Colonic mucosa (tissue), 4 donors: ENCODE measurements around the gene ECHDC1. TPM values are rescaled to one million over a fixed set of nuclear protein-coding genes. Genes with fewer than 3 reads are reported as not detected.

Source experiments
- DNase-seq: peaks from one replicate; pipeline ENCODE4 v3.0.0-alpha.2; 2020
- H3K27ac ChIP-seq: fragments of 200-600 bp; one replicate; pipeline ENCODE4 v1.8.0; 2021
- H3K27me3 ChIP-seq: fragments of 200-600 bp; one replicate; pipeline ENCODE4 v1.8.0; 2021
- H3K36me3 ChIP-seq: fragments of 200-600 bp; one replicate; pipeline ENCODE4 v1.8.0; 2021
- H3K4me1 ChIP-seq: fragments of 200-600 bp; one replicate; pipeline ENCODE4 v1.8.0; 2021; ENCODE audit warnings: mild to moderate bottlenecking
- H3K4me3 ChIP-seq: fragments of 200-600 bp; one replicate; pipeline ENCODE4 v1.8.0; 2021
- H3K9ac ChIP-seq, 2 donors: one replicate each; pipeline ENCODE4 v1.7.0; 2013; ENCODE audit warnings: control low read depth in 2 of 2, low read depth in 2 of 2, low read length in 2 of 2
- H3K9me3 ChIP-seq: fragments of 200-600 bp; one replicate; pipeline ENCODE4 v1.8.0; 2021
- intact Hi-C: fragments of 100-400 bp; cut with DNase I; formaldehyde crosslinking; loops from one replicate; pipeline ENCODE4 v1.14.1; 2022
- total RNA-seq, 2 donors: library from RNA; stranded (reverse); fragmentation: NEBNext Ultra II Directional in 1 of 2; extraction: Animal tissue kit (Norgen Biotek cat#: 25700) in 1 of 2; gene quantifications; one replicate each; pipeline ENCODE4 v1.2.1, GENCODE V29; 2021
- TF ChIP-seq, protein P1 (sequence below): fragments of 200-600 bp; IDR thresholded peaks from one replicate; pipeline ENCODE4 v1.8.0; 2022; ENCODE audit warnings: antibody characterized with exemption, mild to moderate bottlenecking
- donor health status: healthy.
- donor health status: DM: no; HTN: no; CAD: no.
- donor health status: DM: no; HTN: no; CAD: no.

The ECHDC1 gene
- total RNA-seq, 2 donors from 2014 or later, result 56.1 to 111 TPM

DNA sequence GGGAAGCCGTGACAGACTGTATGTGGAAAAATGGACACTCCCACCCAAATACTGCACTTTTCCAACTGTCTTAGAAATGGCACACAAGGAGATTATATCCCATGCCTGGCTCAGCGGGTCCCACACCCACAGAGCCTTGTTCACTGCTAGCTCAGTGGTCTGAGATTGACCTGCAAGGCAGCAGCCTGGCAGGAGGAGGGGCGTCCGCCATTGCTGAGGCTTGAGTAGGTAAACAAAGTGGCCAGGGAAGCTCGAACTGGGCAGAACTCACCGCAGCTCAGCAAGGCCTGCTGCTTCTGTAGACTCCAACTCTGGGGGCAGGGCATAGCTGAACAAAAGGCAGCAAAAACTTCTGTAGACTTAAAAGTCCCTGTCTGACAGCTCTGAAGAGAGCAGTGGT lies 88.1 kb downstream of the ECHDC1 start:
- no peaks in the 10 kb centered on the region for H3K9me3 ChIP-seq
- DNase-seq, result no peak
- intact Hi-C loops, result no loop called here
- H3K36me3 ChIP-seq, result no peaks in the 10 kb centered on the region
- H3K27ac ChIP-seq, result no peak overlapping the region
- no peak overlapping the region for H3K9ac ChIP-seq
- TF ChIP-seq, protein P1, sequence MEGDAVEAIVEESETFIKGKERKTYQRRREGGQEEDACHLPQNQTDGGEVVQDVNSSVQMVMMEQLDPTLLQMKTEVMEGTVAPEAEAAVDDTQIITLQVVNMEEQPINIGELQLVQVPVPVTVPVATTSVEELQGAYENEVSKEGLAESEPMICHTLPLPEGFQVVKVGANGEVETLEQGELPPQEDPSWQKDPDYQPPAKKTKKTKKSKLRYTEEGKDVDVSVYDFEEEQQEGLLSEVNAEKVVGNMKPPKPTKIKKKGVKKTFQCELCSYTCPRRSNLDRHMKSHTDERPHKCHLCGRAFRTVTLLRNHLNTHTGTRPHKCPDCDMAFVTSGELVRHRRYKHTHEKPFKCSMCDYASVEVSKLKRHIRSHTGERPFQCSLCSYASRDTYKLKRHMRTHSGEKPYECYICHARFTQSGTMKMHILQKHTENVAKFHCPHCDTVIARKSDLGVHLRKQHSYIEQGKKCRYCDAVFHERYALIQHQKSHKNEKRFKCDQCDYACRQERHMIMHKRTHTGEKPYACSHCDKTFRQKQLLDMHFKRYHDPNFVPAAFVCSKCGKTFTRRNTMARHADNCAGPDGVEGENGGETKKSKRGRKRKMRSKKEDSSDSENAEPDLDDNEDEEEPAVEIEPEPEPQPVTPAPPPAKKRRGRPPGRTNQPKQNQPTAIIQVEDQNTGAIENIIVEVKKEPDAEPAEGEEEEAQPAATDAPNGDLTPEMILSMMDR, result no peak
- no peaks in the 10 kb centered on the region for H3K4me1 ChIP-seq
- no peak overlapping the region for H3K4me3 ChIP-seq
- no peaks in the 10 kb centered on the region for H3K27me3 ChIP-seq

DNA sequence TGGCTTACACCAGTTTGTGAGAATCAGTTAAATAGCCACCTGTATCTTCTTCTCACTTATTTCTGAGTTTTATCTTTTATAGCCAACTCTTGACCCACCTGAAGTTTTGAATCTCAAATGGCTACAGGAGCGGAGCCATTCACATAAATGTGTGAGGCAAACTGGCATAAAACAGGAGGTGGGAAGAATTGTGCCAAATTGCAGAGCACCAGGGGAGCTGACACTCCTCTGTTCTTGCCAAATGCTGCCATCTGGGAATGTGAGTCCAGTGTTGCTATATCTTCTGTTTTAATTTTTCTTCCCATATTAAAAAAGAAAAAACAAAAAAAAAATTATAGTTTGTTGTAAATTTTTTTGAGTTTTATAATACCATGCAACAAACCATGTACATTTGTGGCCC lies 93.8 kb downstream of the ECHDC1 start:
- intact Hi-C loops, result no loop called here
- no peaks in the 10 kb centered on the region for H3K9me3 ChIP-seq
- H3K27me3 ChIP-seq, result no peaks in the 10 kb centered on the region
- no peak overlapping the region for H3K9ac ChIP-seq
- H3K36me3 ChIP-seq, result no peaks in the 10 kb centered on the region
- TF ChIP-seq, protein P1, result no peak
- no peak overlapping the region for H3K4me3 ChIP-seq
- H3K4me1 ChIP-seq, result no peaks in the 10 kb centered on the region
- no peak for DNase-seq
- H3K27ac ChIP-seq, result no peak overlapping the region

DNA sequence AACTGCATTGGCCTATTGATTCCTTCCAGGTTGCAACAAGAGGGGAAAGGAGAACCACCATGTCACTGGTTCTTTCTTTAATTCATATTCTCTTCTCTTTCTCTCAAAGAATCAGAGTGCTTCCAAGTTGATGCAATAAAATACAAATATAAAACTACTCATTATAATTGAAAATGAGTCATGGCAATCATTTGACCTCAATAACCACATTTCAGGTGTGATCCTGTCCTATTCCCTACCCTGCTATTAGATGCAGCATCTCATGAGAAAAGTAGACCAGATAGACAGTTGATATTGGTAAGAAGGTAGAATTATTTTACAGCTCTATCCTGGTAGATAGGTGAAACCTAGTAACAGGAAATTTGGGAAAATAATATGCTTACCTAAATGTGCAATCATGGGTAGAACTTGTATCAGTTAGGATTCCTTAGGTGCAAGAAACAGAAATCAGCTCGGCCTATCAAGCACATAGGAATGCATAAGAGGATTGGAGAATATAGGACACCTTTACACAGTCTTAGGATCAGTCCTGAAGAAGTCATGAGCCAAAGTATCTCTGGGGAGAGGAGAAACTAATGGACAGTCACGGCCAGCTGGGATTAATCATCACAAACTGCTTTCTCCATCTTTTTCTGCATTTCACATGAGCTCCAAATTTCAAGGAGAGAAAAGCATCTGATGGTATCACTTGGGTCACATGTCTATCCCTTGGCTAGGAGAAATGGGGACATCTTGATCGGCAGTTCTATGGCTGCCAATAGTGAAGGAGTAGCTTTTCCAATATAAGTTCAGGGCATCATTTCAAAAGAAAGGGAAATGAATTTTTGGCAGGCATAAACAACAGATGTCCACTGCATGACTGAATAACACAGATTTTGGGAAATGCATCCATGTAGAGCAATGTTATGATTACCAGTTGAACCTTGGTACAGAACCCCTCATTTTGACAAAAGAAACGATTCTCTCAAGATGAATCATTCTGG lies 96.0 kb downstream of the ECHDC1 start:
- Histone ChIP-seq H3K9ac (no peak overlapping the region), H3K27me3 (no peaks in the 10 kb centered on the region), H3K27ac (no peak overlapping the region), H3K9me3 (no peaks in the 10 kb centered on the region), H3K36me3 (no peaks in the 10 kb centered on the region), H3K4me3 (no peak overlapping the region), H3K4me1 (no peaks in the 10 kb centered on the region)
- intact Hi-C loops, result no loop called here
- TF ChIP-seq, protein P1, result no peak
- no peak for DNase-seq

DNA sequence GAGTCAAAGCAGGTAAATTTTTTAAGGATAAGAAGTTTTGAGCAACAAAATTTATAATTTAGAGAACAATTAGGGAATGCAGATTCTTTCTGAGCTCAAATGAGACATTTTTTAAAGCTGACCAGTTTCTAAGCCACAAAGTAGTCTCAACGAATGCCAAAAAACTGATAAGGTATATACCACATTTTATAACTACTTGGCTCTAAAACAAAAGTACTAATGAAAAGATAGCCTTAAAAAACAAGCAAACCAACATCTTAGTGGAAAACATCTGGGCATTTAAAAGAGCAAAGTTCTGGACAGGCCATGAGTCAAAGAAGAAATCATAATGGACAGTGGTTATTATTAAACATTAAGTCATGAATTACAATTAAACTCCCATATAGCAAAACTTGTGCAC lies 99.9 kb downstream of the ECHDC1 start:
- intact Hi-C loops, result no loop called here
- Histone ChIP-seq H3K9me3 (no peaks in the 10 kb centered on the region), H3K36me3 (no peaks in the 10 kb centered on the region), H3K27ac (no peak overlapping the region), H3K27me3 (no peaks in the 10 kb centered on the region), H3K4me3 (no peak overlapping the region), H3K4me1 (no peaks in the 10 kb centered on the region), H3K9ac (no peak overlapping the region)
- DNase-seq, result no peak
- TF ChIP-seq, protein P1, result no peak

Other genes with a start within 250 kb of the ECHDC1 start
- 1 to 10 TPM; 1.8 to 4.4 TPM for gene RSPO3, start 224.9 kb downstream of the ECHDC1 start, total RNA-seq
- gene RNF146, start 76.7 kb downstream of the ECHDC1 start, total RNA-seq, result 10 to 100 TPM; 17.5 to 24.3 TPM
- 1 to 10 TPM; 1.6 to 2.7 TPM for gene KIAA0408, start 115.8 kb upstream of the ECHDC1 start, total RNA-seq
- gene C6orf58, start 233.6 kb upstream of the ECHDC1 start, total RNA-seq, result not detected